C4-2B (cell line): Measurements from ENCODE around the gene UNC45B.

Experiments used
- ZFX ChIP-seq: fragments of 450-650 bp; IDR thresholded peaks from 2 replicates; pipeline ENCODE4 v1.6.1; 2017
- TF ChIP-seq, protein P1 (sequence below): fragments of 450-650 bp; conservative IDR thresholded peaks from 2 replicates; pipeline ENCODE4 v1.5.1; 2017; ENCODE audit warnings: mild to moderate bottlenecking

DNA sequence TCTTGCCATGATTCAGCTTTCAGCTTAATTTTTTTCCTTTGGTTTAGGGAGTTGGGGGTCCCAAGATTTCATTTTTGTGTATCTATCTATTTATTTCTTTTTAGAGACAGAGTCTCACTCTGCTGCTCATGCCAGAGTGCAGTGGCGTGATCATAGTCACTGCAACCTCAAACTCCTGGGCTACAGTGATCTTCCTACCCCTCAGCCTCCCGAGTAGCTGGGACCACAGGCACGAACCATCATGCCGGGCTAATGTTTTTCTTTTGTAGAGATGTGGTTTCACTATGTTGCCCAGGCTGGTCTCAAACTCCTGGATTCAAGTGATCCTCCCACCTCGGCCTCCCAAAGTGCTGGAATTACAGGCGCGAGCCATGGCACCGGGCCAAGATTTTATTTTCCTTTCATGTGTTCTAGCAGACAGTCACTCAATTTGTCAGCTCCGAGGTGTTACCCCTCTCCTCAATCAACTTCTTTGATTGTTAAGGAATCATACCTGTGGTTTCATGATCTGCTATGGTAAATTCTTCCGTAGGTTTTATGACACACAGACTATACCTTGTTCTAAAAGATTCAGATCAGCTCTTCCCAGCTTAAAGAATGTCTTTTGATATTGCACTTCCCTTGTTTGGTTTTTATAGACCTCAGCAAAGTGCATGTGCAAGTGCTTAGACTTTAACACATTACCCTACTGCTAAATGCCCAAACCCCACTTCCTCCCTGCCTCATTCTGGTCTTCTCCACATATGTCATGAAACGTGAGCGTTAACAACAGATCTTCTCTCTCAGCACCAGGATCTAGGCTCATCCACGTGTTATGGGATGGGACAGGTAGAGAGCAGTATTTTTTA, 13.0 kb downstream of the UNC45B start:
- TF ChIP-seq, protein P1, sequence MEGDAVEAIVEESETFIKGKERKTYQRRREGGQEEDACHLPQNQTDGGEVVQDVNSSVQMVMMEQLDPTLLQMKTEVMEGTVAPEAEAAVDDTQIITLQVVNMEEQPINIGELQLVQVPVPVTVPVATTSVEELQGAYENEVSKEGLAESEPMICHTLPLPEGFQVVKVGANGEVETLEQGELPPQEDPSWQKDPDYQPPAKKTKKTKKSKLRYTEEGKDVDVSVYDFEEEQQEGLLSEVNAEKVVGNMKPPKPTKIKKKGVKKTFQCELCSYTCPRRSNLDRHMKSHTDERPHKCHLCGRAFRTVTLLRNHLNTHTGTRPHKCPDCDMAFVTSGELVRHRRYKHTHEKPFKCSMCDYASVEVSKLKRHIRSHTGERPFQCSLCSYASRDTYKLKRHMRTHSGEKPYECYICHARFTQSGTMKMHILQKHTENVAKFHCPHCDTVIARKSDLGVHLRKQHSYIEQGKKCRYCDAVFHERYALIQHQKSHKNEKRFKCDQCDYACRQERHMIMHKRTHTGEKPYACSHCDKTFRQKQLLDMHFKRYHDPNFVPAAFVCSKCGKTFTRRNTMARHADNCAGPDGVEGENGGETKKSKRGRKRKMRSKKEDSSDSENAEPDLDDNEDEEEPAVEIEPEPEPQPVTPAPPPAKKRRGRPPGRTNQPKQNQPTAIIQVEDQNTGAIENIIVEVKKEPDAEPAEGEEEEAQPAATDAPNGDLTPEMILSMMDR, result no peak
- no peak for TF ChIP-seq ZFX
